GM12878 (cell line): Measurements from ENCODE around the gene MCF2L2. TPM values are rescaled to one million over a fixed set of nuclear protein-coding genes. Genes with fewer than 3 reads are reported as not detected.

Experiments used
- ATAC-seq: fragments of 200-7000 bp; cut with Tn5 transposase; 3 replicates; pipeline ENCODE4 v1.9.1; 2020; ENCODE audit warnings: mild to moderate bottlenecking, moderate library complexity
- BruUV-seq: library from RNA; stranded (reverse); fragments of 400-500 nt; replicated peaks from 2 replicates; lab custom pipeline; 2021; lab: Mats Ljungman, UMichigan
- CTCF ChIA-PET: fragments of 300-600 bp; sonication (Branson Sonifier 250); formaldehyde crosslinking; extraction: SDS; loops from one replicate; lab custom pipeline; 2021; ENCODE audit warnings: inconsistent platforms; lab: Yijun Ruan, JAX
- POLR2A ChIA-PET: fragments of 350-600 bp; formaldehyde crosslinking; extraction: SDS; loops from one replicate; lab custom pipeline; 2021; ENCODE audit warnings: inconsistent platforms; lab: Charles Lee
- RAD21 ChIA-PET: fragments of 300-600 bp; sonication (Branson Sonifier 250); formaldehyde crosslinking; loops from one replicate; lab custom pipeline; 2023; ENCODE audit warnings: antibody characterized with exemption; ENCODE audit not compliant: unreplicated experiment; lab: Charles Lee
- SMC1A ChIA-PET: fragments of 300-600 bp; sonication (Branson Sonifier 250); formaldehyde crosslinking; loops from one replicate; lab custom pipeline; 2023; ENCODE audit not compliant: unreplicated experiment, uncharacterized antibody; lab: Charles Lee
- DNase-seq: peaks from one replicate; pipeline ENCODE4 v3.0.0-alpha.2; 2011; ENCODE audit warnings: low read depth, low spot score
- FAIRE-seq: peaks from 3 replicates; lab custom pipeline; 2011; peaks lifted over from hg19 to GRCh38; lab: Jason Lieb, UNC
- H2AFZ ChIP-seq: 2 replicates; pipeline ENCODE4 v1.6.0; 2011; ENCODE audit warnings: low read depth, low read length, control low read depth; ENCODE audit not compliant: control insufficient read depth
- H3K27ac ChIP-seq: 2 replicates; pipeline ENCODE4 v1.5.1; 2011; ENCODE audit warnings: control low read depth; ENCODE audit not compliant: control insufficient read depth, insufficient read depth
- H3K27me3 ChIP-seq, 2 experiments: replicated peaks in 1 of 2; 2 replicates each; pipeline versions ENCODE4 v1.6.0 to v1.6.1; 2011; ENCODE audit warnings: low read length in 1 of 2; ENCODE audit not compliant: control insufficient read depth in 2 of 2, insufficient read depth in 2 of 2
- H3K36me3 ChIP-seq, 2 experiments: 2 replicates each; pipeline ENCODE4 v1.5.1; 2011; ENCODE audit warnings: low read length in 1 of 2; ENCODE audit not compliant: control insufficient read depth in 2 of 2, insufficient read depth in 2 of 2
- H3K4me1 ChIP-seq: 2 replicates; pipeline ENCODE4 v1.6.1; 2011; ENCODE audit warnings: mild to moderate bottlenecking, low read length, moderate library complexity, mixed read lengths; ENCODE audit not compliant: control insufficient read depth, insufficient read depth
- H3K4me2 ChIP-seq: 2 replicates; pipeline ENCODE4 v1.6.0; 2011; ENCODE audit warnings: control low read depth; ENCODE audit not compliant: control insufficient read depth, insufficient read depth
- H3K4me3 ChIP-seq: fragments of 200-600 bp; sonication (generic); 2 replicates; pipeline ENCODE4 v1.5.1; 2016
- H3K79me2 ChIP-seq: 2 replicates; pipeline ENCODE4 v1.6.0; 2011; ENCODE audit warnings: low read length; ENCODE audit not compliant: control insufficient read depth, insufficient read depth
- H3K9ac ChIP-seq: 2 replicates; pipeline ENCODE4 v1.8.0; 2011; ENCODE audit warnings: low read length, control low read depth, mixed read lengths; ENCODE audit not compliant: control insufficient read depth, insufficient read depth
- H3K9me3 ChIP-seq: replicated peaks from 3 replicates; pipeline ENCODE4 v1.5.1; 2011; ENCODE audit warnings: mild to moderate bottlenecking, low read length; ENCODE audit not compliant: control insufficient read depth, insufficient read depth
- H4K20me1 ChIP-seq: 2 replicates; pipeline ENCODE4 v1.6.0; 2011; ENCODE audit not compliant: control insufficient read depth, insufficient read depth
- EED ChIP-seq: sonication (generic); IDR thresholded peaks from 2 replicates; pipeline ENCODE4 v1.6.1; 2016; ENCODE audit warnings: antibody characterized with exemption, low read depth
- HSF1 ChIP-seq: fragments of 150-350 bp; IDR thresholded peaks from 2 replicates; pipeline ENCODE4 v1.6.1; 2014; ENCODE audit warnings: mild to moderate bottlenecking, low read depth, low read length
- POLR2A ChIP-seq: IDR thresholded peaks from 2 replicates; pipeline ENCODE4 v1.6.1; 2011; ENCODE audit warnings: low read depth, mild to moderate bottlenecking, low read length
- SKIL ChIP-seq: fragments of 450-650 bp; IDR thresholded peaks from 2 replicates; pipeline ENCODE4 v1.6.1; 2017; ENCODE audit warnings: mild to moderate bottlenecking, low read depth, inconsistent platforms; ENCODE audit not compliant: poor library complexity, severe bottlenecking
- SPI1 ChIP-seq: IDR thresholded peaks from 2 replicates; pipeline ENCODE4 v1.6.1; 2011; ENCODE audit warnings: low read depth, mild to moderate bottlenecking, low read length, moderate library complexity, borderline replicate concordance; ENCODE audit not compliant: insufficient read depth
- ZBTB40 ChIP-seq: fragments of 450-650 bp; IDR thresholded peaks from 2 replicates; pipeline ENCODE4 v1.6.1; 2016; ENCODE audit warnings: mild to moderate bottlenecking, moderate library complexity, borderline replicate concordance
- WGBS: methylation state at CpG from one replicate; pipeline ENCODE4 v1.1.6; 2016; ENCODE audit warnings: low lambda C conversion rate; ENCODE audit not compliant: insufficient replicate concordance, insufficient coverage; ENCODE audit errors: missing lambda C conversion rate; 5-methylcytosine and 5-hydroxymethylcytosine counted together
- in situ Hi-C: fragments of 300-500 bp; cut with MboI; formaldehyde crosslinking; loops from 9 replicates; pipeline ENCODE4 v1.14.3; 2018; ENCODE audit warnings: mixed read lengths
- intact Hi-C: fragments of 100-400 bp; cut with micrococcal nuclease; formaldehyde crosslinking; loops from one replicate; pipeline ENCODE4 v1.14.2; 2022; ENCODE audit not compliant: unreplicated experiment
- polyA plus RNA-seq, 11 experiments: library from polyadenylated mRNA; depleted of rRNA in 4 of 11; unstranded in 6 of 11; stranded (reverse) in 5 of 11; fragments of >200 nt; fragmentation: Nextera tagmentation in 4 of 11; fragmentation: Illumina TruSeq in 1 of 11; extraction: Ambion mirVana in 4 of 11; extraction: Trizol in 1 of 11; gene quantifications; 1 replicate in 1 of 11; 2 replicates in 10 of 11; pipeline versions ENCODE4 v1.2.1 to v1.2.3, GENCODE V29; 2011 to 2016; ENCODE audit warnings: inconsistent platforms in 2 of 11, missing spikeins in 2 of 11, low read depth in 1 of 11
- total RNA-seq, 4 experiments: library from RNA; depleted of rRNA in 3 of 4; stranded (reverse); fragments of >200 nt in 3 of 4; fragmentation: Illumina TruSeq in 1 of 4; extraction: Trizol in 1 of 4; gene quantifications; 2 replicates each; pipeline versions ENCODE4 v1.2.1 to v1.2.3, GENCODE V29; 2013 to 2021

MCF2L2 gene
- total and polyA plus RNA-seq, 10 of the 15 experiments (the other 5 are each of a cell fraction or from before 2014, with no cell fraction given), result 0.37 to 2.8 (median 1.4) TPM

- TF ChIP-seq SKIL, result no peak
- no peak for TF ChIP-seq ZBTB40
- TF ChIP-seq HSF1, result no peak
Observed at GRCh38 chr3:183330881-183331280, 97.5 kb downstream of the MCF2L2 start (continued).

GRCh38 chr3:183329543-183329942 is 98.9 kb downstream of the MCF2L2 start:
- no peak for TF ChIP-seq EED
- no peak for TF ChIP-seq SPI1
- no peak for TF ChIP-seq POLR2A
- H3K9ac ChIP-seq, result no peak overlapping the region
- in situ Hi-C loops, result no loop called here
- no peak overlapping the region for H2AFZ ChIP-seq
- no peaks in the 10 kb centered on the region for H3K36me3 ChIP-seq
- FAIRE-seq (no peak), ATAC-seq (no peak), DNase-seq (no peak)
- no peak overlapping the region for H3K4me3 ChIP-seq
- no peak overlapping the region for H3K27ac ChIP-seq
- H3K79me2 ChIP-seq, result no peaks in the 10 kb centered on the region
- POLR2A ChIA-PET, result no interaction called here
- SMC1A ChIA-PET, result no interaction called here
- intact Hi-C loops, result no loop called here
- CTCF ChIA-PET, result interaction anchor here (0.6 kb wide), 1 partner anchor 14 kb away, joined by 4 read pairs; no protein-coding TSS in a partner anchor
- H3K27me3 ChIP-seq, result no peaks in the 10 kb centered on the region
- RAD21 ChIA-PET, result no interaction called here
- no peaks in the 10 kb centered on the region for H4K20me1 ChIP-seq
- H3K4me2 ChIP-seq, result no peak overlapping the region
- no peaks in the 10 kb centered on the region for H3K4me1 ChIP-seq
- BruUV-seq, result no TSS peak
- 87% methylated on average over 1 of the region's 1 CpG for WGBS
- H3K9me3 ChIP-seq, result no peaks in the 10 kb centered on the region
